ENCODE data around the gene ATP7B.
"Not testable (repeated sequence)": the region's sequence is repeated elsewhere in the genome, so short reads cannot be mapped to it uniquely, and the experiment has no call there.

ATP7B gene

DNA sequence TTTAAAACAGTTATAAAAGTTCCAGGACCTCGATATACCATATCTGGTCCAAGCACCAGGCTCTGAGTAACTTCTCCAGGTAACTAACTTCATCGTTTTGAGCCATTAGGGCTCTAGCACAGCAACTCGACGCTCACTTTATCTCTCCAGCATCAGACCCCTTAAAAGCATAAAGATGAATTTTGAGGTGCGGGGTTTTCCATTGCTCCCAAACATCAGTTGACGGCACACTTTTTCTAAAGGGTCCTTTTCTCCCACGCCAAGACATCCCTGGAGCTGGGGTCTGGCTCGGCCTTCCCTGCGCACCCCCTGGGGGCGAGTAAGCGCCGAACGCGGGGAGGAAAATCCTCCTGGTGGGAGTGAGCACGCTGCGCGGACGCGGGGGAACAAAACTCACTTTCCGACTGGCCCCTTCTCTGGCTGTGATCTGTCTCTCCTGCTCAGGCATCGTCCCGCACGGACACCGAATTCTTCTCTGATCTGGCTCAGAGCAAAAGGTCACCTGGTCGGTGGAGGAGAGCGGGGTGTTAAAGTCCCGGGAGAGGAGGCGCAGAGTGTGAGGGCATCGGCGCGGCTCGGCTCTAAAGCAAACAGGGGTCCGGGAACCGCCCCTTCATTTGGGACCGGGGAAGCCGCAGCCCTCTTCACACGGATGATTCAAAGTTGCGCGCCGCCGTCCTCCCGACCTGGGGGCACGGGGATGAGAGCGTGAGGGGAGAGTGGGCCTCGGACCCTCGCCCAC lies at the start of gene ATP7B:
Gene ATP7B, minus strand, starts transcription at position 561 of the 742 bp plus-strand sequence. Its CDS starts 113 bp downstream, at position 448.
- in situ Hi-C loops (cut with MboI; ENCODE audit: low pct_unique_long_range_greater_than_20kb, low sequenced_read_pairs), result no loop called here

DNA sequence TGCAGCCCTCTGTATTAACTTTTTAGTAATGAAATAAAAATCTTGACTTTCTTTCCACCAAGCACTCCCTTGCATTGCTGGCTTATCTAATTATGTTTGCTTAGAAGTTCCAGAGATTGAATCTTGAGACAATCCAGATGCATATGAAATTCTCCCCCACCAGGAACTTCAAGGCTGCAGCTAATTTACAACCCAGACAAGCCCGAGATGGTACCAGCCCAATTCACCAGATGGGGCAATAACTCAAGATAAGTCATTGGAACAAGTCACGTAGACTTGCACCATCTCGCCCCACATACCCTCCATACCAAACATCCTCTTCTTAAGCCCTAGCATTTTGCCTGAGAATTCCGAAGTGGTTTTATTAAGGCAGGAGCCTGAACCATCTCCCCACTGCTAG lies 42.2 kb upstream of the ATP7B start:
- in situ Hi-C loops (cut with MboI; ENCODE audit: low pct_unique_long_range_greater_than_20kb, low sequenced_read_pairs), result no loop called here
- no peak for DNase-seq

More for the DNA sequence above, at the start of gene ATP7B:
- DNase-seq, result peak; percentile 62

DNA sequence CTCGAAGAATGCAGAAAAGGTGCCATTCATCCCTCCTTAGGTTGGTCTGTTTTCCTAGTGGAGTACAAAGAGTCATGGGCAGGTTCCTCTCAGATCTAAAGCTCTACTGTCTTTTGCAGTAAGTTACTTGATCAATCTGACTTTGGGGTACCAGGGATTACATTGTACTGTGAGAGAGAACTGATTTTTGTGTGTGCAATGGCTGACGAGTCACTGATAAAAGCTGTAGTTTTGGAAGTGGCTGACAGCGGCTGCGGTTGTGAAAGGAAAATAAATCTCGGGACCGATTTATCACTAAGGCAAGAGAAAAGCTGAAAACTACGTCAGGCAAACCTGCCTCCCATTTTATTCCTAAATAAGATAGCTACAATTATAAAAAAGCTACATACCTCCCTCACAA lies 40.1 kb upstream of the ATP7B start:
- in situ Hi-C loops (cut with MboI; ENCODE audit: low pct_unique_long_range_greater_than_20kb, low sequenced_read_pairs), result no loop called here
- no peak for DNase-seq

GRCh38 chr13:52048516-52048915 lies 37.3 kb upstream of the ATP7B start:
- DNase-seq, result no peak
- in situ Hi-C loops (cut with MboI; ENCODE audit: low pct_unique_long_range_greater_than_20kb, low sequenced_read_pairs), result no loop called here

GRCh38 chr13:52047463-52047862 lies 36.2 kb upstream of the ATP7B start:
- in situ Hi-C loops (cut with MboI; ENCODE audit: low pct_unique_long_range_greater_than_20kb, low sequenced_read_pairs), result no loop called here
- no peak for DNase-seq

DNA sequence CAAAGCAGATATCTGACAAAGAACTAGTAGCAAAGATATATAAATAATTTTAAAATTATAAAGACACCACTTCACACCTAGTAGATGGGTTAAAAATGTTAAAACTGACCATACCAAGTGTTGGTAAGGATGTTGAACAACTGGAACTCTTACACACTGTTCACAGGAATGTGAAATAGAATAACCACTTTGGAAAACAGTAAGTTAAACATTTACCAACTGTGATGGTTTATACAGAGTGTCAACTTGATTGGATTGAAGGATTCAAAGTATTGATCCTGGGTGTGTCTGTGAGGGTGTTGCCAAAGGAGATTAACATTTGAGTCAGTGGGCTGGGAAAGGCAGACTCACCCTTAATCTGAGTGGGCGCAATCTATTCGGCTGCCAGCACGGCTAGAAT lies 32.4 kb upstream of the ATP7B start:
- in situ Hi-C loops (cut with MboI; ENCODE audit: low pct_unique_long_range_greater_than_20kb, low sequenced_read_pairs), result no loop called here
- DNase-seq, result no peak

- no peak for DNase-seq
- in situ Hi-C loops (cut with MboI; ENCODE audit: low pct_unique_long_range_greater_than_20kb, low sequenced_read_pairs), result no loop called here
Observed at GRCh38 chr13:52036037-52036436, 24.8 kb upstream of the ATP7B start.

DNA sequence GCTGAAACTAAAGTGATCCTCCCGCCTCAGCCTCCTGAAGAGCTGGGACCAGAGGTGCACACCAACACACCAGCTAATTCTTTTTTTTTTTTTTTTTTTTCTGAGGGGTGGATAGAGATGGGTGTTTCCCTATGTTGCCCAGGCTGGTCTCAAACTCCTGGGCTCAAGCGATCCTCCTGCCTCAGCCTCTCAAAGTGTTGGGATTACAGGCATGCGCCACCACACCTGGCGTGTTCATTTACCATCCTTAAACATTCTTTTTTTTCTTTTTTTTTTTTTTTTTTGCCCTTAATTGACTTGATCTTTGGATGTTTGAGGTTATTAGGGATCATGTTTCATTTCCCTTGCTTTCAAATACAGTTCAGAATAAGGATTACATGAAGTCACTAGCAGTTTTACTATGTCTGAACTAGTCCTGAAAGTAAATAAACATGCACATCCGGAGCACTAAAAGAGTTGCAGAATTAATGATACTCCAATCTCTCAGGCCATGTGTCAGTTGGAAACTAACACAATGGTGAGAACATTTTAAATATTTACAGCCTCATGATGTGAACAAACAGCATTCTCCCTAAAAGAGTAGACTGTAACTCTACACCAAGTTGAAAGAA lies 23.5 kb upstream of the ATP7B start:
- in situ Hi-C loops (cut with MboI; ENCODE audit: low pct_unique_long_range_greater_than_20kb, low sequenced_read_pairs), result no loop called here
- no peak for DNase-seq

- DNase-seq, result no peak
- in situ Hi-C loops (cut with MboI; ENCODE audit: low pct_unique_long_range_greater_than_20kb, low sequenced_read_pairs), result no loop called here
Observed at GRCh38 chr13:52033039-52033438, 21.8 kb upstream of the ATP7B start.

DNA sequence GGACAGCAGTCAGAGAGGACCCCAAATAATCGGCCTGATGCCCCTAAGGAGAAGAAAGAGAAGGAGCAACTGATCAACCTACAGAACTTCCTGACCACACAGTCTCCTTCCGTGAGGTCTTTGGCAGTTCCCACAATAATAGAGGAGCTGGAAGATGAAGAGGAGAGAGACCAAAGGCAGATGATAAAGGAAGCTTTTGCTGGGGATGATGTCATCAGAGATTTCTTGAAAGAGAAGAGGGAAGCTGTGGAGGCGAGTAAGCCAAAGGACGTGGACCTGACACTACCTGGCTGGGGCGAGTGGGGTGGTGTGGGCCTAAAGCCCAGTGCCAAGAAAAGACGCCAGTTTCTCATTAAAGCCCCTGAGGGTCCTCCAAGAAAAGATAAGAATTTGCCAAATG lies 19.2 kb upstream of the ATP7B start:
- in situ Hi-C loops (cut with MboI; ENCODE audit: low pct_unique_long_range_greater_than_20kb, low sequenced_read_pairs); DNase-seq: not testable (repeated sequence)

DNA sequence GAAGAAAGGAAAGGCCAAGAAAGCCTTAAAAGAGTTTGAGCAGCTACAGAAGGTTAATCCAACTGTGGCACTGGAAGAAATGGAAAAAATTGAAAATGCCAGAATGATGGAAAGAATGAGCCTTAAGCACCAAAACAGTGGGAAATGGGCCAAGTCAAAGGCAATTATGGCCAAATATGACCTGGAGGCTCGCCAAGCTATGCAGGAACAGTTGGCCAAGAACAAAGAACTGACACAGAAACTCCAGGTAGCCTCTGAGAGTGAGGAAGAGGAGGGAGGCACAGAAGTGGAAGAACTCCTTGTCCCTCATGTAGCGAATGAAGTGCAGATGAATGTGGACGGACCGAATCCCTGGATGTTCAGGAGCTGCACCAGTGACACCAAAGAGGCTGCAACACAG lies 18.3 kb upstream of the ATP7B start:
- no peak for DNase-seq
- in situ Hi-C loops (cut with MboI; ENCODE audit: low pct_unique_long_range_greater_than_20kb, low sequenced_read_pairs), result no loop called here

- DNase-seq, result no peak
- in situ Hi-C loops (cut with MboI; ENCODE audit: low pct_unique_long_range_greater_than_20kb, low sequenced_read_pairs), result no loop called here
Observed at GRCh38 chr13:52027832-52028231, 16.6 kb upstream of the ATP7B start.

GRCh38 chr13:52026246-52026626 lies 15.0 kb upstream of the ATP7B start:
- in situ Hi-C loops (cut with MboI; ENCODE audit: low pct_unique_long_range_greater_than_20kb, low sequenced_read_pairs), result no loop called here
- DNase-seq, result no peak

- DNase-seq, result no peak
- in situ Hi-C loops (cut with MboI; ENCODE audit: low pct_unique_long_range_greater_than_20kb, low sequenced_read_pairs), result no loop called here
Observed at GRCh38 chr13:52025475-52026245, 14.4 kb upstream of the ATP7B start.

DNA sequence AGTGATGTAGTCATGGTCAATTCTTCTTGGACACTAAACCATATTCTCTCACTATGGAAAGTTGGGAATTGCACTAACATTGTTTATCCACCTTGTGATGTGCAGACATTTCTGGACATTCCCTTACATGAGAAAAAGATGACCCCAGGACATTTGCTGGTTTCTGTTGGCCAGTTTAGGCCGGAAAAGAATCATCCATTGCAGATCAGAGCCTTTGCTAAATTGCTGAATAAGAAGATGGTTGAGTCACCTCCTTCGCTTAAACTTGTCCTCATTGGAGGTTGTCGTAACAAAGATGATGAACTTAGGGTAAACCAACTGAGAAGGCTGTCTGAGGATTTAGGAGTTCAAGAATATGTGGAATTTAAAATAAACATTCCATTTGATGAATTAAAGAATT lies 13.2 kb upstream of the ATP7B start, which contains the start of gene UTP14C:
Gene UTP14C, plus strand, starts transcription at position 211 of the 400 bp plus-strand sequence. CDS start 4,114 bp downstream, outside the sequence.
- in situ Hi-C loops (cut with MboI; ENCODE audit: low pct_unique_long_range_greater_than_20kb, low sequenced_read_pairs), result no loop called here
- DNase-seq, result no peak

DNA sequence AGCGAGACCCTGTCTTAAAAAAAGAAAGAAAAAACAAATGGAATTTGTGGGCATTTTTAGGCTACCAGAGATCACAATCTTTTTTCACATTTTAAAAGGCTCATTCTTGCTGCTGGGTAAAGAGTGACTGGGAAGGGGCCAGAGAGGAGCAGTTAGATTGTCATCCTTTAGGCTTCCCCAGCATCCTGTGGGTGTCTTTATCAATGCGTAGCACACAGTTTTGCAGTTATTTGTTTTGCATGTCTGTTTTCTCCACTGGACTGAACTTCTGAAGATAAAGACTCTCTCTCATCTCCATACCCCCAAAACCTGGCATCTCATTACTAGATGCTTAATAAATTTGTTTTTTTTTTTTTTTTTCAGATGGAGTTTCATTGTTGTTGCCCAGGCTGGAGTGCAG lies 11.1 kb upstream of the ATP7B start:
- DNase-seq, result no peak
- in situ Hi-C loops (cut with MboI; ENCODE audit: low pct_unique_long_range_greater_than_20kb, low sequenced_read_pairs), result no loop called here

GRCh38 chr13:52020191-52020590 lies 8.9 kb upstream of the ATP7B start:
- DNase-seq, result no peak
- in situ Hi-C loops (cut with MboI; ENCODE audit: low pct_unique_long_range_greater_than_20kb, low sequenced_read_pairs), result no loop called here

DNA sequence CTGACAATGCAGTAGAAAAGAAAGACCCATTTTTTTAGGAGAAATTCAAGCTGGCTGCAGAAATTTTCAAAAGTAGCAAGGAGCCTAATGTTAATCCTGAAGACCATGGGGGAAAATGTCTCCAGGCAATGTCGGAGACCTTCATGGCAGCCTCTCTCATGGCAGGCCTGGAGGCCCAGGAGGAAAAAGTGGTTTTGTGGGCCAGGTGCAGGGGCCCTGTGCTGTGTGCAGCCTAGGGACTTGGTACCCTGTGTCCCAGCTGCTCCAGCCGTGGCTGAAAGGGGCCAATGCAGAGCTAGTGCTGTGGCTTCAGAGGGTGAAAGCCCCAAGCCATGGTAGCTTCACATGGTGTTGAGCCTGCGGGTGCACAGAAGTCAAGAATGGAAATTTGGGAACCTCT lies 5.0 kb upstream of the ATP7B start:
- in situ Hi-C loops (cut with MboI; ENCODE audit: low pct_unique_long_range_greater_than_20kb, low sequenced_read_pairs), result no loop called here
- no peak for DNase-seq

DNA sequence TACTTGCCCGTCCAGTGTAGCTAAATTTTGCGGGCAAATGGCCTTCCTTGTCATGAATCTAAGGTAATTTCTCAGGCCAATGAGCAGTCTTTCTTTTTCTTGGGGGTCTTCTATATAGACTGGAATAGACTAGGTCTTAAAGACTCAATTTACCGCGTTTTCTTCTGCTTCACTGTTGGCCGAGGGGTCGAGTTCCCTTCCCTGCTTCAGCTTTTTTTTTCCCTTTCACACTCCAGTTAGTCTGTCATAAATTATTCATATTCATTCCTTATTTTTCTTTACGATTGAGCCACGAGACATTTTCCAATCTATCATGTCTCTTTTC lies 1.2 kb upstream of the ATP7B start:
- in situ Hi-C loops (cut with MboI; ENCODE audit: low pct_unique_long_range_greater_than_20kb, low sequenced_read_pairs), result no loop called here
- no peak for DNase-seq
